GM18861 (cell line): ENCODE data around the gene RNF146.
"Not testable (repeated sequence)": the region's sequence is repeated elsewhere in the genome, so short reads cannot be mapped to it uniquely, and the experiment has no call there.

Source experiments
- ATAC-seq: cut with Tn5 transposase; IDR thresholded peaks from one replicate; pipeline ENCODE4 v1.9.1; 2021; ENCODE audit not compliant: unreplicated experiment

Gene RNF146

DNA sequence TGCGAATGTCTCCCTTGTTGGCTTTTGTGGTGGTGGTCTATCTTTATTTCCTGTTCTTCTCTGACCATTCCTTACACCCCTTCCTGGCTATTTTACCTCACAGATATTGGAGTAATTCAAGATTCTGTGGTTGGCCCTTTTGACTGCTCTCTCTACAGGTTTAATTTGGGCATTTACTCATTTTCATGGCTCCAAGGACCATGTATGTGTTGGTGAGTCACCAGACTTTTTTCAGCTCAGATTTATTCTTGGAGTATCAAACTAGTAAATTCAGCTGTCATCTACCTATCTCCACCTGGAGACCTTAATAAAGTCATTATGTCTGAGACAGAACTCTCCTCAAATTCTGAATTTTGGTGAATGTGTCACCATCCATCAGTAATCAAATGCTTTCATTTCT, 15.5 kb downstream of the RNF146 start:
- no peak for ATAC-seq

DNA sequence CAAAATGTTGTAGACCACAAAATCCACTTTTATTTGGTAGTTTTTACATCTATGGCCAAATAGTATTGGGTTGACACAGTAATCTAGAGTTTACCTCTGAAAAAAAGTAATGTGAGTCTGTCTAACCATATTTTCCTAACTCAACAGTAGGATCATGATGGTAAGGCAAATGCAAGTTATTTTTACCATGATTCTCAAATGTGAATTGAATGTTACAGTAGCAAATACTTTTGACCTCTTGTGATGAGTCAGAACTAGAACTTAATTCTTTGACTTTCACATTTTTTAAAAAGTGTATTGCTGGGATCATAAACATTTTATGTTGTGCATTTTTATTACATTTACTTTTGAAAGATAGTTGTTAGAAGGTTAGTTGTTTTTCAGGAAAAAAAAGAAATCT, 22.0 kb downstream of the RNF146 start:
- ATAC-seq = peak; percentile 20

DNA sequence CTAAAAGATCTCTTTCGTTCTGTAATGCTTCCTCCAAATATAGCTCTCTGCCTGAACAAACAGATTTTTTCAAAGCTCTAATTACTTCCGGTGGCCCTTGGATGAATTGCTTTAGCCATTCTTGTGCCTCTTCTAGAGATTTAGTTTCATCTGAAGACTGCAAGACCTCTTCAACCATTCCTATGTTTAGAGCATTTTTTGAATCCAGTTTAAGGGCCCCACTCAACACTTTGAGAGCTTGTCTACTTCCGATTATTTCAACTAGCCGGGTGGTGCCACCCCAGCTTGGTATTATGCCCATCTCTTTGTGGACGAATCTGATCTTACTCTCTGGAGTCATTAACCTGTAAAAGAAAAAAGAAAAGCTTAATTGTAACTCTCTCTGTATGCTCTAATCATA, 23.3 kb downstream of the RNF146 start:
- ATAC-seq = no peak

DNA sequence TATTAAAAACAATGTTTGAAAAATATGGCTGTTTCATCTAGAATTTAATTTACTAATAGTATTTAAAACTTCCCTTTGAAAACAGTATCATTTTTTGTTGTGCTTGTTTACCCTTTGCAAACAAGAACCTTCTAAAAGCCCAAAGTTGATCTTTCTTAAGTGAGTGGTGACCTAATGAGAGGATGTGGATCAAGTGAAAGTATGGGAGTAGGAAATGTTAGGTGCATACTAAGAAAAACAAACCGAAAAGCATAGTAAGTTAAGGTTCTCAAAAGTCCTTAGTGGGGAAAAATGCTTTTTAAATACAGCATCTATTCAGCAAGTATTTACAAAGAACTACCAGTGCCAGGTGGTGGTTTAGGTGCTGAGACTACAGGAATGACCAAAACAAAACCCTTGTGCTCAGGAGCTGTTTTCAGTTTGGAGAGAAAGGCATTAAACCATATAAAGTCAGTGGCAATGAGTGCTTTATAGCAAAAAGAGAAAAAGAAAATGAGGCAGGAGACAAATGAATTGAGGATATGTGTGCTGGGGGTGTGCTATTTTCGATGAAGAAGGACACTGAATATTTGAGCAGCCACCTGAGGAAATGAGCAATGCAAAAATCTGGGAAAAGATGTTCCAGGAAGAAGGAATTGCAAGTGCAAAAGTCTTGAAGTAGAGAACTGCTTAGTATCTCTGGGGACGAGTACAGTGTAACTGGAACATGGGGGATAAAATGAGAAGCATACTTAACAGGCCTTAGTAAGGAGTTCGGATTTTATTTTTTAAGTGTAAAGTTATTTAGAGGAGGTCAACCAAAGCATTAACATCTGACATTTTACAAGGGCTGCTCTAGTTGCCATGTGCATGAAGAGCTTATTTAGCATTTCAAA, 24.0 kb downstream of the RNF146 start:
- peak; percentile 21 for ATAC-seq

DNA sequence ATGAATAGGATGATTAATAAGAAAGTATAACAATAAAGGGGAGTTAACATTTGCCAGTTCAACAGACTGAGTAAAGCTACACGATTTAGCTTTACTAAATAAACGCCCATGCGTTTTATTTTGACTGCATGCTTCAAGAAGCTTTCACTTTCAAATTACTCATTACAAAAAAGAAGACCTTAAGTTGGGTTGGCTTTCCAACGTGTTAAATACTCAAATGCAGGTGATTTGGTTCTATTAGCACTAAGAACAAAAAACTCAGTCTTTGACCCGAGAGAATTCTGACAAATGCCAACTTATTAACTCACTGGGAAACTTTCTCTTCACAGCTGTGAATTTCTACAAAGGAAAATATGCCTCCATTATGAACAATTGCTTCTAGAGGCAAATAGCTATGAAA, 24.8 kb downstream of the RNF146 start:
- ATAC-seq = peak; percentile 91

DNA sequence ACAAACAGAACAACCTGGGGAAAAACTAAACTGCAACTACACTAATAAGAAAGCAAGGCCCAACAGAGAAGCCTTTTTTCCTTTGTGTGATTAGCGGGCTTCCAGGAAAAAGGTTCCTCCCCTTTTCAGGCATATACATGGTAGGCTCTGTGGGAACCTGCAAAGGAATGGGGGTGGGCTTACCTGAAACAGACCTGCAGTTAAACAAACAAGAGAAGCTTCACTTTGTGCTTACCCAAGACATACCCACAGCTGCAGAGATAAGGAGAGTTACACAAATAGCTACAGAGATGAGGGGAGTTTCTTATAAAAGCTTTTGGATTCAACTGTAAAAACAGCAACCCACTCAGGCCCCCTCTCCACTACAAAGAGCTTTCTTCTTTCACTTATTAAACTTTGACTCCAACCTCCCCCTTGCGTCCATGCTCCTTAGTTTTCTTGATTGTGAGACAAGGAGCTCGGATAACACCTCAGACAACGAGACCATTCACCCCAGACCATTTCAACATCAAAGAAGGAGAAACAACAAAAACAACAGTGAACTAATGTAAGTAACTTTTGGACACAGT, 30.9 kb downstream of the RNF146 start:
- no peak for ATAC-seq

DNA sequence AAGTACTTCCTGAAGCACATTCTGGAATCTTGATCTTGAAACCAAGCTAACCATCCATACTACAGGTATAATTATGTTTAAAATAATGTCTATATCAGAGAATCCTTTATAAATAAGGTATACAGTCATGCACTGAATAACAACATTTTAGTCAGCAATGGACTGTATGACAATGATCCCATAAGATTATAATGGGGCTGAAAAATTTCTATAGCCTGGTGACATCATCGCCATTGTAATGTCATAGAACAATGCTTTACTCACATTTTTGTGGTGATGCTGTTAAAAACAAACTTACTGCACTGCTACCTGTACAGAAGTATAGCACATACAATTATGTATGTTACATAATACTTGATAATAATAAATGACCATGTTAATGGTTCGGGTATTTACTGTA, 31.8 kb downstream of the RNF146 start:
- ATAC-seq = no peak

DNA sequence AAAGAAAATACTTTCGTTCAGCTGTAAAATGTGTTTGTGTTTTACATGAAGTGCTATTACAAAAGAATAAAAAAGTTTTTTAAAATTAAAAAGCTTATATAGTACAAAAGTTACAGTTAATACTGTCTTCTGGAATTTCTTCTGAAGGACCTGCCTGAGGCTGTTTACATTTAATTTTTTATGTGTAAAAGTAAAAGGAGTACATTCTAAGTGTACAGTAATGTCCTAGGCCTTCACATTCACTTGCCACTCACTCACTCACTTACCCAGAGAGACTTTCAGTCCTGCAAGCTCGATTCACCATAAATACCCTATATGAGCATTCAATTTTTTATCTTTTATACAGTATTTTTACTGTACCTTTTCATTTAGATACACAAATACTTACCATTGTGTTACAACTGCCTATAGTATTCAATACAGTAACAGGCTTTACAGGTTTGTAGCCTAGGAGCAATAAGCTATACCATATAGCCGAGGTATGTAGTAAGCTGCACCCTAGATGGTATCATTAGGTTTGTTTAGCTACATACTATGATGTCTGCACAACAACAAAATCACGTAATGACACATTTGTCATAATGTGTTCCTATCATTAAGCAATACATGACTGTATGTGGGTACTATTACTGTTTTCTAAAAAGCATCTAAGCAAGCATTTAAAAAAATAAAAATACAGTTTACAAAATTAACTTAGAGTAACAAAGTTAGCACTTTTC, 33.0 kb downstream of the RNF146 start:
- no peak for ATAC-seq

DNA sequence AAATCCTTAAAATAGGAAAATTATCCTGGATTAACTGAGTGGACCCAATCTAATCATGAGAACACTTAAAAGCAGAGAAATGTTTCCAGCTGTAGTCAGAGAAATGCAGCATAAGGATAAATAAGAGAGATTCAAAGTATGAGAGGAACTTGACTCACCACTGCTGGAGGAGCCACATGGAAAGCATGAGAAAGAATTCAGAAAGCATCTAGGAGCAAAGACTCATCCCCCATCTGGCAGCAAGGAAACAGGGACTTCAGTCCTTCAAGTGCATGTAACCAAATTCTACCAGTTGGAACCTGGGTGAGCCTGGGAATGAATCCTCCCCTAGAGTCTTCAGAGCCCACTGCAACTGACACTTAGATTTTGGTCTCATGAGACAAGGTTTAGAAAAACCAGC, 33.7 kb downstream of the RNF146 start:
- ATAC-seq = no peak

DNA sequence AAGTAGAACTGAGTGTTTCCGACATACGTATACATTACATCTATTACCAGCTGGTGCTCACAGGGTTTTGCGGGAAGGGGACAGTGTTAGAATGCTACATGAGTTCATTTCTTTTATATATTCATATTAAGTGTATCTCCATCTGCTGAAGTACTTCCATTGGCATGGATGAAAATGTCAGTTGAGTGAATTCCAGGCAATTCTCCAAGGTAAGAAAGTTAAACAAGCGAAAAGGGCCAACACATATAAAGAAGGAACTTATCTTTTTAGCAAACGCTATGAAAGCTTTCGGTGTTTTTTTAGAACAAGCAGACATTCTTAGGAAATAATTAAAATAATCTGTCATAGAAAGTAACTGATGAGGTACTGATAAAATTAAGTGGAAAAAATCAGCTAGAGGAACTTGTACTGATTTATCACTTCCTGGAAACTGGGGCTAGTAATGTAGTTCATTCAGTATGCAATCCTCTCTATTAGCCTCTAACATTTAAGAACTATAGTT, 34.6 kb downstream of the RNF146 start:
- no peak for ATAC-seq

DNA sequence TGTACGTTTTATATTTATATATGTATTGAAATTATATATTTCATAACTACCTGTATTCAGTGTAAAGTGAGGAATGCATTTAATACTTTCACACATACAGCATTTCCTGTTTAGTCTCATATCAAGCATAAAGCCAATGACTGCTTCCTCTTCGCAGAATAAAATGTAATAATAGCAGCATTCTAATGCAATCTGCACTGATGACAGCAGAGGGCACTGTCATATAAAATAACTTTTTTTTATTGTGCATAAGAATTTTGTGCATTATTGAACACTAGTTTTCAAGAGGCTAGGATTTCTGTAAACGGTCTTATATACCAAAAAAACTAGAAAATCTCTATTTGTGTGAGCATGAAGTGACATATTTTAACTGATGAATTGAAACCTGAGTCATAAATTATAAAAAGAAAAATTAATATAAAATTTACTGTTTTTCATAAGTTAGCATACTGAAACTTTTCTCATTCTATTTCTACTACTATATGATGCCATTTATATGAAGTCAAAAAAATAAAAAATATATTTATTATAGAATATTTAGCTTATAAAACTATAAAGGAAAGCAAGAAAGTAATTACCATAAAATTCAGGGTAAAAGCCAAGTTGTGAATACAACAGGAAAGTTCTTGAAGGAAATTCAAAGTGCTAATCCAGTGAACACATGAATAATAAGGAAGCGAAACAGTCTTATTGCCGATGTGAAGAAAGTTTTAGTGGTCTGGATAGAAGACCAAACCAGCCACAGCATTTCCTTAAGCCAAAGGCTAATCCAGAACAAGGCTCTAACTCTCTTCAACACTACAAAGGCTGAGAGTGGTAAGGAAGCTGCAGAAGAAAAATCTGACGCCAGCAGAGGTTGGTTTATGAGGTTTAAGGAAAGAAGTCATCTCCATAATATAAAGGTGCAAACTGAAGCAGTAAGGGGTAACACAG, 36.3 kb downstream of the RNF146 start:
- ATAC-seq = peak; percentile 94

DNA sequence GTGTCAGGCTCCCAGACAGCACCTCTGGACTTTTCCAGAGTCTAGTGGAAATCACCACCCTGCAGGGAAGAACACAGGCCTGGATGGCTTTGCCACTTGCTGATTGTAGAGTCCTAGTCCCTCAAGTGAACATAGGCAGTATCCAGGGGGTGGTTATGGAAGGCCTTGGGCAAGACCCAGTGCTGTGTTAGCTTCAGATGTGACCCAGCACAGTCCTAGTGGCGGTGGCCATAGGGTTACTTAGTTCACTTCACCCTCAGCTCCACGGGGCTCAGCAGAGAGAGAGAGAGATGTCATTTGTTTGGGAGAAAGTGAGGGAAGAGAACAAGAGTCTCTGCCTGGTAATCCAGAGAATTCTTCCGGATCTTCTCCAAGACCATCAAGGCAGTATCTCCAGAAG, 37.3 kb downstream of the RNF146 start:
- ATAC-seq = no peak

DNA sequence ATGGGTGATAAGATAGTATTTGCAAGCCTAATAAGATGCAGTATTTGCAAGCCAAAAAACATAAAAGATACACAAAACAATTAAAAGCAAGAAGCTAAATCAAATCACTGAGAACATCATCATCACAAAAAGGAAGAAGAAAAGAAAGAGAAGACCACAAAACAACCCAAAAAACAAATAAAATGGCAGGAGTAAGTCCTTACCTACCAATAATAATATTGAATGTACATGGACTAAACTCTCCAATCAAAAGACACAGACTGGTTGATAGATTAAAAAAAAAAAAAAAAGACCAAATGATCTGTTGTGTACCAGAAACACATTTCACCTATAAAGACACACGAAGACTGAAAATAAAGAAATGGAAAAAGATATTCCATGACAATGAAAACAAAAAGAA, 39.1 kb downstream of the RNF146 start:
- no peak for ATAC-seq

DNA sequence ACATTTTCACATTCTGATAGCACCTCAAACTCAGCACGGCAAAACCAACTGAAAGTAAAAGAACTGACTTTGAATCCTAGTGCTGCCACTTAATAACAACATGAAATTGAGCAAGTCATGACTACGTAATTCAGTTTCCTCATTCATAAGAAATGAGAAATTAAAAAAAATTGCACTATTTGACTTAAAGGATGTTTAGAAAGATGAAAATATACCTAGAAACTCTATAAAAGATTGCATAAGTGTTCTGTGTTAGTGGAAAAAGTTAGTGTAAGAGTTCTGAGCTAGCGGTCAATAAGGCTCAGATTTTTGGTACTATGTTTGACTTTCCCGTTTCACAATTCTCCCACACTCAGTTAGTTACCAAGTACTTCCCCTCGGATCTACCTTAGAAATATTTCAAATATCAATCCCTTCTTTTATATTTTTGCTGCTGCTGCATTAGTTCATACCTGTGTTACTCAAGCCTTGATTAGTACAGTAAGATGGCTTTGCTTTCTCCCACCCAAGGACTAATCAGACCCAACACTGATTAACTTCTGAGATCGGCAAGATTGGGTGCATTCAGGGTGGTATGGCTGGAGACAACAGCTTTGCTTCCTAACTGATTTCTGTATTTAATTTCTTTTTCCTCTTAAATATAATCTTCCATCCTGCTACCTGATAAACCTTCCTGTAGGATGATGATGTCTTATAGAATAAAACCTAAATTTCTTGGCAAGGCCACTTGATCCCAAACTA, 50.9 kb downstream of the RNF146 start:
- ATAC-seq = no peak

DNA sequence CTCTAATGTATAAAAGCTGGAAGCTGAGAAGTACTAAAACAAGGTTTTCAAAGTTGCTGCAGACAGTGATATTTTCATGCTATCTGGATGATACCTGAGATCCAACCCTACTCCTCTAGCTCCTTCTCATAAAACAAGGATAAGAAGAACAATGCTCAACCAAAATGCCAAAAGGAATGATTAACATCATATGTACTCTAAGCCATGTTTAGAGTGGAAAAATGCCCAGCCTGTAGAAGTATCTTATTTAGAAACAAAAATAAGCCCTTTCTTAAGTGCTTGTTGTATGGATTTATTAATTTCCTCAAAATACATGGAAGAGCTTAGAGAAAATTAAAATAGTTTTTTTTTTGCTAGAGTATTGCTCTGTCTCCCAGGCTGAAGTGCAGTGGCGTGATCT, 53.0 kb downstream of the RNF146 start:
- no peak for ATAC-seq

DNA sequence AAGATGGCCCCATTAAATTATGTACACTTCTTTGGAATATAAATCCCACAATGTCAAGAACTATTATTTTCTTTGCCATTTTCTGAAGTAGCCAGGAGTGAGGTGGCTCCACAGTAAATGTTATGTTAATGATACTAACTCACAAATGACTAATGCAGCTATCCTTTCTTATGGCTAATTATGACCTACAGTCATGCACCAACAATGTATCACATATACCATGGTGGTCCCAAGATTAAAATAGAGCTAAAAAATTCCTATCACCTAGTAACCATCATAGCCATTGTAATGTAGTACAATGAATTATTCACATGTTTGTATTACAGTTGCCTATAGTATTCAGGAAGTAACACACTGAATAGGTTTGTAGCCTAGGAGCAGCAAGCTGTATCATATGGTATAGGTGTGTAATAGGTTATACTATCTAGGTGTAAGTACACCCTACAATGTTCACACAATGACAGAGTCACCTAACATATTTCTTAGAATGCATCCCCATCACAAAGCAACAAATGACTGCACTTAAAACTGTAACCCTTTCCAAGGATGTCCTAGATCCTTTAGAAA, 61.5 kb downstream of the RNF146 start:
- ATAC-seq = no peak

DNA sequence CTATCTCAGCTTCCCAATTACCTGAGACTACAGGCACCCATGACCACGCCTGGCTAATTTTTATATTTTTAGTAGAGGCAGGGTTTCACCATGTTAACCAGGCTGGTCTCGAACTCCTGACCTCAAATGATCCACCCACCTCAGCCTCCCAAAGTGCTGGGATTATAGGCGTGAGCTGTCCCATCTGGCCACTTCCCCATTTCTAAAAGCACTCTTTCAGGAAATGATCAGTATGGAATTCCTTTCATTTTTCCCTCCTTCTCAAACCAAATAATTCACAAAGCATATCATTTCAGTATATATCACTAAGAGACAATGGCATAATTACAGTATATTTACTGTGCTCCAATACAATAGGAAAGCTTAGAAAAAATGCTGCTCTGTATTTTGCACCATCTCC, 64.6 kb downstream of the RNF146 start:
- not testable (repeated sequence) for ATAC-seq

DNA sequence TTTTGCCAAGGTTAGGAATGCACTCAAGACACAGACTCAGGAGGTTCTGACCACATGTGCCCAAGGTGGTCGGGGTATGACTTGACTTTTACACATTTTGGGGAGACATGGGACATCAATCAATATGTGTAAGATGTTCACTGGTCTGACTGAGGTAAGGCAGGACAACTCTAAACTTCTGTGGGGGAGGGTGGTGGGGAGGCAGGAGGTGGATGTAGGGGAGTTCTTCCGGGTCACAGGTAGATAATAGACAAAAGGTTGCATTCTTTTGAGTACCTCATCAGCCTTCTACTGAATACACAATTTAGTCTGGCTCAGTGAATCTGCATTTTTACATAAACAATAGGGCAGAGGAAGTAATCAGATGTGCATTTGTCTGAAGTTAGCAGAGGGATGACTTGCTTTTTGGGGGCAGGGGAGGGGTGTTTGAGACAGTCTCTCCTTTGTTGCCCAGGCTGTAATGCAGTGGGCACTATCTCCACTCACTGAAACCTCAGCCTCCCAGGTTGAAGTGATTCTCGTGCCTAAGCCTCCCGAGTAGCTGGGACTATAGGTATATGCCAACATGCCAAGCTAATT, 65.8 kb downstream of the RNF146 start:
- no peak for ATAC-seq
